ENCODE data around the gene UPB1. TPM values are rescaled to one million over a fixed set of nuclear protein-coding genes. Genes with fewer than 3 reads are reported as not detected.

Gene UPB1
- total RNA-seq, 1 experiment from 2014 or later = 0.09 TPM

DNA sequence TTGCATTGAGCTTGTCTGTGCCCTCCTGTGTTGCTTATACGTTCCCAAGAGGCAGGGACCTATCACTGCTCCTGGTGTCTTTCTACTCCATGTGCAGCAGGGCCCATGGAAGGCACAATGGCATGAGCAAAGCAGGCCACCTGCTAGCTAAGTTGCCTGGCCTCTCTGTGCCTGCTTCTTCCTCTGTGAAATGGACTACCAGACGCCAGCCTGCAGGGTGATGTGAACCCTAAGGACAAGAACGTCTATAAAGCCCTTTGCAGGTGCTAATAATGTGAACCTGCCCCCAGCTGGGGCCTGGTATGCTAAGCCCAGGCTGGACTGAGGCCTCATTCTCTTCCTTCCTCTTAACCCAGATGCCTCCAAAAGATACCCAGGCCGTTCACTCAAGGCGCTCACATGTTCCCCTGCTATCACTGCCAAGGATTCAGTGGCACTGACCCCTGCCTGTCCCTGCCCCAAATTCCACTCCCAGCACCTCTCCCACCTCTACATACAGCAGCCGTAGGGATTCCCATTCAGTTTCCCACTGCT, 55.8 kb downstream of the UPB1 start:
- Mint-ChIP-seq H3K9me3 (no peaks in the 10 kb centered on the region), H3K4me3 (no peak overlapping the region), H3K27me3 (ENCODE audit: low read depth) (no peaks in the 10 kb centered on the region), H3K4me1 (peaks cover 14% of the 10 kb centered on the region), H3K27ac (peak overlapping the region; percentile 68; the same call in 1 of the 2 replicates), H3K36me3 (peaks cover 28% of the 10 kb centered on the region)
- no peak for ATAC-seq
- DNase-seq (ENCODE audit: low spot score) = no peak
- ChIA-PET CTCF (interaction anchor here (0.6 to 1.1 kb wide), 2 partner anchors 18 to 21 kb away, joined by 3 read pairs; no protein-coding TSS in a partner anchor), POLR2A (no interaction called here)
- TF ChIP-seq, protein P1, sequence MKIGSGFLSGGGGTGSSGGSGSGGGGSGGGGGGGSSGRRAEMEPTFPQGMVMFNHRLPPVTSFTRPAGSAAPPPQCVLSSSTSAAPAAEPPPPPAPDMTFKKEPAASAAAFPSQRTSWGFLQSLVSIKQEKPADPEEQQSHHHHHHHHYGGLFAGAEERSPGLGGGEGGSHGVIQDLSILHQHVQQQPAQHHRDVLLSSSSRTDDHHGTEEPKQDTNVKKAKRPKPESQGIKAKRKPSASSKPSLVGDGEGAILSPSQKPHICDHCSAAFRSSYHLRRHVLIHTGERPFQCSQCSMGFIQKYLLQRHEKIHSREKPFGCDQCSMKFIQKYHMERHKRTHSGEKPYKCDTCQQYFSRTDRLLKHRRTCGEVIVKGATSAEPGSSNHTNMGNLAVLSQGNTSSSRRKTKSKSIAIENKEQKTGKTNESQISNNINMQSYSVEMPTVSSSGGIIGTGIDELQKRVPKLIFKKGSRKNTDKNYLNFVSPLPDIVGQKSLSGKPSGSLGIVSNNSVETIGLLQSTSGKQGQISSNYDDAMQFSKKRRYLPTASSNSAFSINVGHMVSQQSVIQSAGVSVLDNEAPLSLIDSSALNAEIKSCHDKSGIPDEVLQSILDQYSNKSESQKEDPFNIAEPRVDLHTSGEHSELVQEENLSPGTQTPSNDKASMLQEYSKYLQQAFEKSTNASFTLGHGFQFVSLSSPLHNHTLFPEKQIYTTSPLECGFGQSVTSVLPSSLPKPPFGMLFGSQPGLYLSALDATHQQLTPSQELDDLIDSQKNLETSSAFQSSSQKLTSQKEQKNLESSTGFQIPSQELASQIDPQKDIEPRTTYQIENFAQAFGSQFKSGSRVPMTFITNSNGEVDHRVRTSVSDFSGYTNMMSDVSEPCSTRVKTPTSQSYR (CRISPR knock-in tag; IDR thresholded peaks at IDR 0.05) = no peak
- TF ChIP-seq SOX15 (CRISPR knock-in tag; IDR thresholded peaks at IDR 0.05) = no peak
- no peak for TF ChIP-seq TP53 (CRISPR knock-in tag; IDR thresholded peaks at IDR 0.05)
- TF ChIP-seq ZNF416 (CRISPR knock-in tag; IDR thresholded peaks at IDR 0.05) = no peak
- TF ChIP-seq, protein P2, sequence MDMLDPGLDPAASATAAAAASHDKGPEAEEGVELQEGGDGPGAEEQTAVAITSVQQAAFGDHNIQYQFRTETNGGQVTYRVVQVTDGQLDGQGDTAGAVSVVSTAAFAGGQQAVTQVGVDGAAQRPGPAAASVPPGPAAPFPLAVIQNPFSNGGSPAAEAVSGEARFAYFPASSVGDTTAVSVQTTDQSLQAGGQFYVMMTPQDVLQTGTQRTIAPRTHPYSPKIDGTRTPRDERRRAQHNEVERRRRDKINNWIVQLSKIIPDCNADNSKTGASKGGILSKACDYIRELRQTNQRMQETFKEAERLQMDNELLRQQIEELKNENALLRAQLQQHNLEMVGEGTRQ (CRISPR knock-in tag; IDR thresholded peaks at IDR 0.05) = no peak
- TF ChIP-seq, protein P3, sequence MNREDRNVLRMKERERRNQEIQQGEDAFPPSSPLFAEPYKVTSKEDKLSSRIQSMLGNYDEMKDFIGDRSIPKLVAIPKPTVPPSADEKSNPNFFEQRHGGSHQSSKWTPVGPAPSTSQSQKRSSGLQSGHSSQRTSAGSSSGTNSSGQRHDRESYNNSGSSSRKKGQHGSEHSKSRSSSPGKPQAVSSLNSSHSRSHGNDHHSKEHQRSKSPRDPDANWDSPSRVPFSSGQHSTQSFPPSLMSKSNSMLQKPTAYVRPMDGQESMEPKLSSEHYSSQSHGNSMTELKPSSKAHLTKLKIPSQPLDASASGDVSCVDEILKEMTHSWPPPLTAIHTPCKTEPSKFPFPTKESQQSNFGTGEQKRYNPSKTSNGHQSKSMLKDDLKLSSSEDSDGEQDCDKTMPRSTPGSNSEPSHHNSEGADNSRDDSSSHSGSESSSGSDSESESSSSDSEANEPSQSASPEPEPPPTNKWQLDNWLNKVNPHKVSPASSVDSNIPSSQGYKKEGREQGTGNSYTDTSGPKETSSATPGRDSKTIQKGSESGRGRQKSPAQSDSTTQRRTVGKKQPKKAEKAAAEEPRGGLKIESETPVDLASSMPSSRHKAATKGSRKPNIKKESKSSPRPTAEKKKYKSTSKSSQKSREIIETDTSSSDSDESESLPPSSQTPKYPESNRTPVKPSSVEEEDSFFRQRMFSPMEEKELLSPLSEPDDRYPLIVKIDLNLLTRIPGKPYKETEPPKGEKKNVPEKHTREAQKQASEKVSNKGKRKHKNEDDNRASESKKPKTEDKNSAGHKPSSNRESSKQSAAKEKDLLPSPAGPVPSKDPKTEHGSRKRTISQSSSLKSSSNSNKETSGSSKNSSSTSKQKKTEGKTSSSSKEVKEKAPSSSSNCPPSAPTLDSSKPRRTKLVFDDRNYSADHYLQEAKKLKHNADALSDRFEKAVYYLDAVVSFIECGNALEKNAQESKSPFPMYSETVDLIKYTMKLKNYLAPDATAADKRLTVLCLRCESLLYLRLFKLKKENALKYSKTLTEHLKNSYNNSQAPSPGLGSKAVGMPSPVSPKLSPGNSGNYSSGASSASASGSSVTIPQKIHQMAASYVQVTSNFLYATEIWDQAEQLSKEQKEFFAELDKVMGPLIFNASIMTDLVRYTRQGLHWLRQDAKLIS (CRISPR knock-in tag; IDR thresholded peaks at IDR 0.05; ENCODE audit: borderline replicate concordance) = no peak
- TF ChIP-seq, protein P4, sequence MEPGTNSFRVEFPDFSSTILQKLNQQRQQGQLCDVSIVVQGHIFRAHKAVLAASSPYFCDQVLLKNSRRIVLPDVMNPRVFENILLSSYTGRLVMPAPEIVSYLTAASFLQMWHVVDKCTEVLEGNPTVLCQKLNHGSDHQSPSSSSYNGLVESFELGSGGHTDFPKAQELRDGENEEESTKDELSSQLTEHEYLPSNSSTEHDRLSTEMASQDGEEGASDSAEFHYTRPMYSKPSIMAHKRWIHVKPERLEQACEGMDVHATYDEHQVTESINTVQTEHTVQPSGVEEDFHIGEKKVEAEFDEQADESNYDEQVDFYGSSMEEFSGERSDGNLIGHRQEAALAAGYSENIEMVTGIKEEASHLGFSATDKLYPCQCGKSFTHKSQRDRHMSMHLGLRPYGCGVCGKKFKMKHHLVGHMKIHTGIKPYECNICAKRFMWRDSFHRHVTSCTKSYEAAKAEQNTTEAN (CRISPR knock-in tag; IDR thresholded peaks at IDR 0.05) = no peak
- TF ChIP-seq, protein P5, sequence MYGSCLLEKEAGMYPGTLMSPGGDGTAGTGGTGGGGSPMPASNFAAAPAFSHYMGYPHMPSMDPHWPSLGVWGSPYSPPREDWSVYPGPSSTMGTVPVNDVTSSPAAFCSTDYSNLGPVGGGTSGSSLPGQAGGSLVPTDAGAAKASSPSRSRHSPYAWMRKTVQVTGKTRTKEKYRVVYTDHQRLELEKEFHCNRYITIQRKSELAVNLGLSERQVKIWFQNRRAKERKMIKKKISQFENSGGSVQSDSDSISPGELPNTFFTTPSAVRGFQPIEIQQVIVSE (CRISPR knock-in tag; IDR thresholded peaks at IDR 0.05; ENCODE audit: borderline replicate concordance) = no peak
- no peak for TF ChIP-seq ZNF263 (CRISPR knock-in tag; IDR thresholded peaks at IDR 0.05; ENCODE audit: low read depth)
- TF ChIP-seq CREM (CRISPR knock-in tag; IDR thresholded peaks at IDR 0.05) = no peak
- TF ChIP-seq ZNF671 (CRISPR knock-in tag; IDR thresholded peaks at IDR 0.05) = no peak
- TF ChIP-seq TEAD4 (CRISPR knock-in tag; IDR thresholded peaks at IDR 0.05) = no peak
- TF ChIP-seq GTF2I (CRISPR knock-in tag; conservative IDR thresholded peaks at IDR 0.05) = no peak
- no peak for TF ChIP-seq ELF4 (CRISPR knock-in tag; IDR thresholded peaks at IDR 0.05; ENCODE audit: low read depth)
- TF ChIP-seq NFYB (CRISPR knock-in tag; conservative IDR thresholded peaks at IDR 0.05; ENCODE audit: low read depth) = no peak
- TF ChIP-seq, protein P6, sequence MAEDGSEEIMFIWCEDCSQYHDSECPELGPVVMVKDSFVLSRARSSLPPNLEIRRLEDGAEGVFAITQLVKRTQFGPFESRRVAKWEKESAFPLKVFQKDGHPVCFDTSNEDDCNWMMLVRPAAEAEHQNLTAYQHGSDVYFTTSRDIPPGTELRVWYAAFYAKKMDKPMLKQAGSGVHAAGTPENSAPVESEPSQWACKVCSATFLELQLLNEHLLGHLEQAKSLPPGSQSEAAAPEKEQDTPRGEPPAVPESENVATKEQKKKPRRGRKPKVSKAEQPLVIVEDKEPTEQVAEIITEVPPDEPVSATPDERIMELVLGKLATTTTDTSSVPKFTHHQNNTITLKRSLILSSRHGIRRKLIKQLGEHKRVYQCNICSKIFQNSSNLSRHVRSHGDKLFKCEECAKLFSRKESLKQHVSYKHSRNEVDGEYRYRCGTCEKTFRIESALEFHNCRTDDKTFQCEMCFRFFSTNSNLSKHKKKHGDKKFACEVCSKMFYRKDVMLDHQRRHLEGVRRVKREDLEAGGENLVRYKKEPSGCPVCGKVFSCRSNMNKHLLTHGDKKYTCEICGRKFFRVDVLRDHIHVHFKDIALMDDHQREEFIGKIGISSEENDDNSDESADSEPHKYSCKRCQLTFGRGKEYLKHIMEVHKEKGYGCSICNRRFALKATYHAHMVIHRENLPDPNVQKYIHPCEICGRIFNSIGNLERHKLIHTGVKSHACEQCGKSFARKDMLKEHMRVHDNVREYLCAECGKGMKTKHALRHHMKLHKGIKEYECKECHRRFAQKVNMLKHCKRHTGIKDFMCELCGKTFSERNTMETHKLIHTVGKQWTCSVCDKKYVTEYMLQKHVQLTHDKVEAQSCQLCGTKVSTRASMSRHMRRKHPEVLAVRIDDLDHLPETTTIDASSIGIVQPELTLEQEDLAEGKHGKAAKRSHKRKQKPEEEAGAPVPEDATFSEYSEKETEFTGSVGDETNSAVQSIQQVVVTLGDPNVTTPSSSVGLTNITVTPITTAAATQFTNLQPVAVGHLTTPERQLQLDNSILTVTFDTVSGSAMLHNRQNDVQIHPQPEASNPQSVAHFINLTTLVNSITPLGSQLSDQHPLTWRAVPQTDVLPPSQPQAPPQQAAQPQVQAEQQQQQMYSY (CRISPR knock-in tag; IDR thresholded peaks at IDR 0.05) = no peak
- TF ChIP-seq, protein P7, sequence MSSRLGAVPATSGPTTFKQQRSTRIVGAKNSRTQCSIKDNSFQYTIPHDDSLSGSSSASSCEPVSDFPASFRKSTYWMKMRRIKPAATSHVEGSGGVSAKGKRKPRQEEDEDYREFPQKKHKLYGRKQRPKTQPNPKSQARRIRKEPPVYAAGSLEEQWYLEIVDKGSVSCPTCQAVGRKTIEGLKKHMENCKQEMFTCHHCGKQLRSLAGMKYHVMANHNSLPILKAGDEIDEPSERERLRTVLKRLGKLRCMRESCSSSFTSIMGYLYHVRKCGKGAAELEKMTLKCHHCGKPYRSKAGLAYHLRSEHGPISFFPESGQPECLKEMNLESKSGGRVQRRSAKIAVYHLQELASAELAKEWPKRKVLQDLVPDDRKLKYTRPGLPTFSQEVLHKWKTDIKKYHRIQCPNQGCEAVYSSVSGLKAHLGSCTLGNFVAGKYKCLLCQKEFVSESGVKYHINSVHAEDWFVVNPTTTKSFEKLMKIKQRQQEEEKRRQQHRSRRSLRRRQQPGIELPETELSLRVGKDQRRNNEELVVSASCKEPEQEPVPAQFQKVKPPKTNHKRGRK (CRISPR knock-in tag; IDR thresholded peaks at IDR 0.05; ENCODE audit: borderline replicate concordance) = no peak
- TF ChIP-seq, protein P8, sequence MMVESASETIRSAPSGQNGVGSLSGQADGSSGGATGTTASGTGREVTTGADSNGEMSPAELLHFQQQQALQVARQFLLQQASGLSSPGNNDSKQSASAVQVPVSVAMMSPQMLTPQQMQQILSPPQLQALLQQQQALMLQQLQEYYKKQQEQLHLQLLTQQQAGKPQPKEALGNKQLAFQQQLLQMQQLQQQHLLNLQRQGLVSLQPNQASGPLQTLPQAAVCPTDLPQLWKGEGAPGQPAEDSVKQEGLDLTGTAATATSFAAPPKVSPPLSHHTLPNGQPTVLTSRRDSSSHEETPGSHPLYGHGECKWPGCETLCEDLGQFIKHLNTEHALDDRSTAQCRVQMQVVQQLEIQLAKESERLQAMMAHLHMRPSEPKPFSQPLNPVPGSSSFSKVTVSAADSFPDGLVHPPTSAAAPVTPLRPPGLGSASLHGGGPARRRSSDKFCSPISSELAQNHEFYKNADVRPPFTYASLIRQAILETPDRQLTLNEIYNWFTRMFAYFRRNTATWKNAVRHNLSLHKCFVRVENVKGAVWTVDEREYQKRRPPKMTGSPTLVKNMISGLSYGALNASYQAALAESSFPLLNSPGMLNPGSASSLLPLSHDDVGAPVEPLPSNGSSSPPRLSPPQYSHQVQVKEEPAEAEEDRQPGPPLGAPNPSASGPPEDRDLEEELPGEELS (CRISPR knock-in tag; IDR thresholded peaks at IDR 0.05) = no peak
- TF ChIP-seq ZNF232 (CRISPR knock-in tag; IDR thresholded peaks at IDR 0.05) = no peak

Measured in WTC11 (cell line).